NCI-H345 treated with DMSO at 0.1 percent for 48 hours (cell line): ENCODE measurements around the gene ADAMTS15.

Source experiments
- DNase-seq: peaks from one replicate; lab custom pipeline; 2025; ENCODE audit not compliant: unreplicated experiment; lab: John Stamatoyannopoulos, UW

Gene ADAMTS15, protein sequence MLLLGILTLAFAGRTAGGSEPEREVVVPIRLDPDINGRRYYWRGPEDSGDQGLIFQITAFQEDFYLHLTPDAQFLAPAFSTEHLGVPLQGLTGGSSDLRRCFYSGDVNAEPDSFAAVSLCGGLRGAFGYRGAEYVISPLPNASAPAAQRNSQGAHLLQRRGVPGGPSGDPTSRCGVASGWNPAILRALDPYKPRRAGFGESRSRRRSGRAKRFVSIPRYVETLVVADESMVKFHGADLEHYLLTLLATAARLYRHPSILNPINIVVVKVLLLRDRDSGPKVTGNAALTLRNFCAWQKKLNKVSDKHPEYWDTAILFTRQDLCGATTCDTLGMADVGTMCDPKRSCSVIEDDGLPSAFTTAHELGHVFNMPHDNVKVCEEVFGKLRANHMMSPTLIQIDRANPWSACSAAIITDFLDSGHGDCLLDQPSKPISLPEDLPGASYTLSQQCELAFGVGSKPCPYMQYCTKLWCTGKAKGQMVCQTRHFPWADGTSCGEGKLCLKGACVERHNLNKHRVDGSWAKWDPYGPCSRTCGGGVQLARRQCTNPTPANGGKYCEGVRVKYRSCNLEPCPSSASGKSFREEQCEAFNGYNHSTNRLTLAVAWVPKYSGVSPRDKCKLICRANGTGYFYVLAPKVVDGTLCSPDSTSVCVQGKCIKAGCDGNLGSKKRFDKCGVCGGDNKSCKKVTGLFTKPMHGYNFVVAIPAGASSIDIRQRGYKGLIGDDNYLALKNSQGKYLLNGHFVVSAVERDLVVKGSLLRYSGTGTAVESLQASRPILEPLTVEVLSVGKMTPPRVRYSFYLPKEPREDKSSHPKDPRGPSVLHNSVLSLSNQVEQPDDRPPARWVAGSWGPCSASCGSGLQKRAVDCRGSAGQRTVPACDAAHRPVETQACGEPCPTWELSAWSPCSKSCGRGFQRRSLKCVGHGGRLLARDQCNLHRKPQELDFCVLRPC

GRCh38 chr11:130448416-130449309, at the start of gene ADAMTS15:
ADAMTS15 (plus strand) TSS chr11:130448645; CDS start chr11:130448974, 329 bp downstream.
- no peak for DNase-seq

- no peak for DNase-seq
These were observed 49.2 kb upstream of the ADAMTS15 start for GRCh38 chr11:130399196-130399595.

GRCh38 chr11:130400781-130401483, 47.5 kb upstream of the ADAMTS15 start:
- DNase-seq = no peak

- no peak for DNase-seq
These were observed 45.9 kb upstream of the ADAMTS15 start for GRCh38 chr11:130402570-130402969.

DNA sequence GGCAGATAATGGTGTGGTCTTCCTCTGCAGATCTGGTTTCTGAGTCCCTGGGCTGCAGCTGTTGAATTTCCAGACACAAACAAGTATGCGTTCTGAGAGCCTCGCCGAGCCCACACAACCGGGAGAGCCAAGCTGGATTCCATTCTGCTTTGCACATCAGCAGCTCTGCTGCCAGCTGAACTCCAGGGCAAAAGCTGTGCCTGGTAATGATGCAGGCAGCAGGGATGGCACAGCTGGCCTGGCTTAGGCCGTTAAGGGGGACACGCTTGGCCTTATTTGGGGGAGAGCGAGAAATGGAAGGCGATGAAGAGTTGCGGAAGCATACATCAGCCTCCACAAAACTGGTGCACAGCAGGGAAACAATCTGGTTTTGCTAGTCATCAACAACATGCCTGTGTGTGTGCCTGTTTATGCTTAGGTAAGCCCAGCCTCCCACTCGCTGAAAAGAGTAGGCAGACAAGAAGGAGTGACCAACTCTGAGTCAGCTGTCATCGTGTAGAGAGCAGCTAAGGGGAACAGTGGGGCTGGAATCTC, 45.1 kb upstream of the ADAMTS15 start:
- no peak for DNase-seq

GRCh38 chr11:130403967-130404366, 44.5 kb upstream of the ADAMTS15 start:
- no peak for DNase-seq

- no peak for DNase-seq
These were observed 43.7 kb upstream of the ADAMTS15 start for GRCh38 chr11:130404727-130405126.

DNA sequence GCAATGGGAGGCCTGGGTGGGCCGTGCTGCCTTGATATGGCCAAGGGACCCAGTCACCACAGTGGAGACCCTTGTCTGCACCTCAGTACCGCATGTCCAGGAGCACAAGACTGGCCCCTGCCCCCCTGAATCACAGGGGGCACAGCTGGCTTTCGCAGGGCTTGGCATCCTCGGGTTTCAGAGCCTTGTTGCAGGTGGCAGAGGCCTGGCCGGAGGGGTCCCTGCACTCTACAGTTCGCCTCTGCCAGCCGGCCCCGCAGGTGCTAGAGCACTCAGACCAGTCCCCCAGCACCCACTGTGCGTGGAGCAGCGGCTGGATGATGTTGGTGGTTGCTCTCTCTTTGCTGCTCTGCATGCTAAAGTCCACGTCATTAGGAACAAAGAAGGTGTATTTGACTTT, 43.0 kb upstream of the ADAMTS15 start:
- no peak for DNase-seq

DNA sequence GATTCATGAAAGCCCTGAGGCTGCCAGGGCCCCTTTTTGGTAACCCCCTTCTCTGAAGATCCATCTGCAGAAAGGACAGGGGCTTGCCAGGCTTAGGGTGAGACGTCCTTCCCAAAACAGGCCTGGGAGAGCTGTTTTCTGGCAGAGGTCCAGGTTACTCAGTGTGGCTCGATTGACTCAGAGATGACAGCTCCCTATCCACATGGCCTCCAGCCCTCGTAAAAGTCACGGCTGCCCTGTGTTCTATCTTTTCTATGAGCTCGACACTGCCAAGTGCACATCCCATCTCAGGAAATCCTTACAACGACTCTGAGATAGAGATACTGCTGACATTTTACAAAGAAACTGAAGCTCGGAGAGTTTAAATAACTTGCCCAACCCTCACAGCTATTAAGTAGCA, 40.5 kb upstream of the ADAMTS15 start:
- DNase-seq = no peak

- DNase-seq = no peak
These were observed 40.0 kb upstream of the ADAMTS15 start for GRCh38 chr11:130408401-130408890.

GRCh38 chr11:130408901-130409300, 39.5 kb upstream of the ADAMTS15 start:
- no peak for DNase-seq

DNA sequence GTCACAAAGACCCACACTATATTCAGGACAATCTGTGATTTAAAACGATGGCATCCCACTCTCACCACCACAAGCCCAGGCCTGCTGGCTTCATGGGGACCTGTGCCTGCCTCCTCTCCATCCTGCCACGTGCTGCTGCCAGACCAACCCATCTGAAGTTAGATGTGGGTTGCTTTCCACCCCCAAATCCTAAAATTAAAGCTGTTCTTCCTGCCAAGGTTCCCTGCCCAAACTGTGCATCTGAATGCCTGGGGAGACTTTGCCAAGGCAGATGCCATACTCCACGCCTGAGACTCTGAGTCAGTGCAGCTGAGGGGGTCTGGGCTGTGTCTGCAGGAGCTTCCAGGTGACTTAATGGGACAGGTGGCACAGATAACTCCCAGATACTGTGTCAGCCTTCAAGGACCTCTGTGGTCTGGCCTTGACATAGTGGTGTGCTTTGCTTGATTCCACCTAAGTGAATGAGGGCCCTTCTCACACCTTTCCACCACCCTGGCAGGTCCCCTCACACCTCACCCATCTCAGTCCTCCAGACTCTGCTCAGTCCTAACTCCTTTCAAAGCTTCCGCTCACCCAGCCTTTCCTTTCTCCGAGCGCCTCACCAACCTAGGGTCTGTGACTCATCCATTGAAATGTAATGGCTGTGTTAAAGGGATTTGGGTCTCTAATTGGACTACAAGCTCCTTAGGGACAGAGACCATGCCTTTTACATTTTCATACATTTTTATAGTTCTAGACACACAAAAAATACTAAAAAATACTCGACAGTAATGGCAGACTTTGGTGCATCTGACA, 38.7 kb upstream of the ADAMTS15 start:
- DNase-seq = no peak

DNA sequence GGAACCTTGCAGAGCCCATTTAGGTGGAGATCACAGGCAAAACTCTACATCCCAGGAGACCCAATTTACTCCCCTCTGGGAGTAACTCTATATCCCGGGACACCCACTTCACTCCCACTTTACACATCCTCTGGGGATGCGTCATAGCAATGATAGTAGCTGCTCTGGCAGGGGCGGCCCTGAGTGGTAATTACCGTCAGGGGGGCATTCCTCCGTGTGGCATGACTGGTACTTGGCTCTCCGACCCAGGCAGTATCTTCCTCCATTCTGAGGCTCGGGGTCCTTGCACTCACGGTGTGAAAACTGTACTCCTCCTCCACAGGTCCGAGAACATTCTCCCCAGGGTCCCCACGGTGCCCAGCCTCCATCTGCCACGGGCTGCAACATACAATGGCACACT, 37.2 kb upstream of the ADAMTS15 start:
- no peak for DNase-seq

DNA sequence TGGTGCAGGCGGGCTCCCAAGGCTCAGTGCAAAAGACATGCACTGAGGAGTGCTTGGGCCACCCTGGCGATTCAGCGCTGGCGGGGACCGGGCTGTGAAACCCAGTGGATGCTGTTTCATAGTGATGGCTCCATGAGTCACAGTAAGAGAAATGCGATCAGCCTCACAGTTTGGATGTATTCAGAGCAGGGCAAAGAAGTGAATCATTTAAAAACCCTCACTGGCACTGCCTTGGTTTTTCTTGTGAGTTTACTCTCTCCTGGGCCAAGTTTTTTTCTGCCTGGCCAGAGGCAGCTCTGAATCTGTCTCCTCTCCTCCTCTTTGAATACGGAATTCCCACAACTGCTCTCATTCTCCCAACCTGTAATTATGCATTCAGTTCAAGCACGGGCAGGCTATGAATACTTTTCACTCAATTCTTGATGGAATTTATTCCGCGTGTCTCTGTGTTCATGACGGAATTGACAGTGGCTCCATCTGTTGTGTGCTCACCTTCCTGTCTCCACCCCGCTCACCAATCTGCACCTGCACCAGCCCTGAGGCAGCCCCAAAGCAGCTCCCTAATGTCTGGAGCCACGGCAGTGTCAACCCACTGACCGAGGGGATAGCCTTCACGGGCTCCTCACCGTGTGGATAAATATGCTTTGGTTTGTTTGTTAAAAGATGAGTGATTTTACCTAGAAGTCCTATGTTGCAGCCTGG, 34.9 kb upstream of the ADAMTS15 start:
- no peak for DNase-seq

DNA sequence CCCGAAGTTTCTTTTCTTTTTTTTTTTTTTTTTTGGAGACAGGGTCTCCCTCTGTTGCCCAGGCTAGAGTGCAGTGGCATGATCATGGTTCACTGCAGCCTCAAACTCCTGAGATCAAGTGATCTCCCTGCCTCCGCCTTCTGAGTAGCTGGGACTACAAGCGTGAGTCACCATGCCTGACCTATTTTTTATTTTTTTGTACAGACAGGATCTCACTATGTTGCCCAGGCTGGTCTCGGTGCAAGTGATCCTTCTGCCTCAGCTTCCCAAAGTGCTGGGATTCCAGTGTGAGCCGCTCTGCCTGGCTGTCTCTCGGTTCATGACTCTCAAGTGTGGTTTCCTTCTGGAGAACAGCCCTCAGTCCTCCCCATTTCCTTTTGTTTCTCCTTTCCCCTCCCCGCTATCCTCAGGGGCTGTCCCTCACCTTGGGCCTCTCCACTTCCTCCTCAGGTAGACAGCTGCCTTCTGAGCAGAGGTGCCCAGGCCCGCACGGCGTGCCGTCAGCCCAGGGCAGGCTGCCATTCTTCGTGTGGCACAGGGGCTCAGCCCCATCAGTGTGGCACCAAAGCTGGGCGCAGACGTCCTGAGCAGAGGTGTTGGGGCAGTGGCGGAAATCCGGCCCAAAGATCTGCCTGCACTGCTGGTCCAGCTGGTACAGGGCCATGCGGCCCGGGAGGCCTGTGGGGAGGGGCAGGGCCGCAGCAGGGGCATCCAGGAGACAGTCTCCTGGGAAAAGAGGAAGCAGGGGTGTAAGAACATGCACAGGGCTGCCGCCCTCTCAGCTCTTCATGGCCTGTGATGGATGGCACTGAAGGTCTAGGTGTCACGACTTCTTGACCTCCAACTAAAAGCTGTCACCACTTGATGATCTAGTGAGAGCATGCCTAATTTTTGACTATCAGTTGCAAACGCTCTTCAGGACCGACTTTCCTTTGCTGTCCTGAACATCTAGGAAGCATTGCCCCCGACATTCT, 34.1 kb upstream of the ADAMTS15 start:
- DNase-seq = no peak

- no peak for DNase-seq
These were observed 32.5 kb upstream of the ADAMTS15 start for GRCh38 chr11:130415731-130416529.

DNA sequence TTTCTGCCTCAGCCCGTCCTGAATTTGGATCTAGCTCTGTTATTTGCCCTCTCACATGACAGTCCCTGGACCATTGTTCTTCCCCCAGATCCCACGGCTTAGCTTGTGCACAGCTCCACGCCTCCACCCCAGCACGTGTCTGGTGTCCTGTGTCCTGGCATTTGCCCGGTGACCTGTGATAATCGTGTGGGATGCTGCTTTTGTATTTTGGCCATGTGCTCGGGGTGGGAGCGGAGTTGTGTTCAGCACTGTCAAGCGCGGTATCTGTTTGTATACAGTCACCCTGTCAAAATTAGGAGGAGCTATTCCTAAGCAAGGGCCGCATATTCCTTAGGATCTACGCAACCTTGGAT, 31.9 kb upstream of the ADAMTS15 start:
- DNase-seq = no peak
